ENCODE measurements around the gene PIH1D1.

PIH1D1 gene

GRCh38 chr19:49487277-49488045 lies 35.8 kb upstream of the PIH1D1 start, which contains the start of gene RPL13A:
Gene RPL13A (plus strand): TSS chr19:49487608. CDS start chr19:49487630, 22 bp downstream.
- H4K8ac ChIP-seq (ENCODE audit: low read depth, low read length), result peak within 1 kb of the TSS; percentile 74
- peaks cover 14% of the 10 kb centered on the region for H3K79me1 ChIP-seq (ENCODE audit: low read depth, low read length)
- H3K4me2 ChIP-seq (ENCODE audit: insufficient read depth, low read length, poor library complexity, severe bottlenecking), result peak within 1 kb of the TSS; percentile 79
- no CpG with 5 or more reads among the region's 57 CpGs for WGBS, 2 donors (ENCODE audit: extremely low coverage in 2 of 2, insufficient read length in 2 of 2, insufficient replicate concordance in 1 of 2)
- H2BK120ac ChIP-seq (ENCODE audit: low read depth, low read length), result peak within 1 kb of the TSS; percentile 78
- peak within 1 kb of the TSS; percentile 83 for H3K23ac ChIP-seq (ENCODE audit: low read depth, low read length, poor library complexity)
- peak within 1 kb of the TSS; percentile 71 for H2AK5ac ChIP-seq (ENCODE audit: low read depth, low read length)
- peak within 1 kb of the TSS; percentile 89 to 98 for H3K4me3 ChIP-seq (ENCODE audit: low read length in 2 of 2)
- peak within 1 kb of the TSS; percentile 92 for H3K18ac ChIP-seq (ENCODE audit: low read length)
- H3K4ac ChIP-seq (ENCODE audit: low read length), result no peak within 1 kb of the TSS
- no peaks in the 10 kb centered on the region for H3K9me3 ChIP-seq (replicated peaks in 1 of 2; ENCODE audit: control insufficient read depth in 2 of 2, insufficient read depth in 1 of 2, low read depth in 1 of 2, low read length in 2 of 2)
- no peak within 1 kb of the TSS for H2BK12ac ChIP-seq (ENCODE audit: low read length)
- H2AFZ ChIP-seq (ENCODE audit: low read length), result peak within 1 kb of the TSS; percentile 89
- H3K9ac ChIP-seq (ENCODE audit: low read depth, low read length, poor library complexity), result peak within 1 kb of the TSS; percentile 91
- peak within 1 kb of the TSS; percentile 86 for H3K14ac ChIP-seq (ENCODE audit: low read length)
- H3K36me3 ChIP-seq (replicated peaks in 1 of 2; ENCODE audit: control insufficient read depth in 2 of 2, insufficient read depth in 2 of 2, low read length in 2 of 2), result peaks cover 35 to 43% of the 10 kb centered on the region in 2 donors
- no peaks in the 10 kb centered on the region for H3K27me3 ChIP-seq (ENCODE audit: control insufficient read depth in 3 of 3, insufficient read depth in 3 of 3, low read depth in 1 of 3, low read length in 3 of 3)
- peak within 1 kb of the TSS; percentile 40 for H3K27ac ChIP-seq (replicated peaks; ENCODE audit: low read length)
- no peak within 1 kb of the TSS for H4K91ac ChIP-seq (ENCODE audit: low read depth, low read length, poor library complexity)
- peak within 1 kb of the TSS; percentile 77 for H2BK5ac ChIP-seq (ENCODE audit: low read length)
- no peak within 1 kb of the TSS for H2BK15ac ChIP-seq (ENCODE audit: low read length)
- peak; percentile 100 for DNase-seq (ENCODE audit: low spot score)
- H3K4me1 ChIP-seq (ENCODE audit: control insufficient read depth in 2 of 2, insufficient read depth in 1 of 2, low read depth in 1 of 2, low read length in 2 of 2), result peaks cover 7 to 8% of the 10 kb centered on the region in 2 donors

DNA sequence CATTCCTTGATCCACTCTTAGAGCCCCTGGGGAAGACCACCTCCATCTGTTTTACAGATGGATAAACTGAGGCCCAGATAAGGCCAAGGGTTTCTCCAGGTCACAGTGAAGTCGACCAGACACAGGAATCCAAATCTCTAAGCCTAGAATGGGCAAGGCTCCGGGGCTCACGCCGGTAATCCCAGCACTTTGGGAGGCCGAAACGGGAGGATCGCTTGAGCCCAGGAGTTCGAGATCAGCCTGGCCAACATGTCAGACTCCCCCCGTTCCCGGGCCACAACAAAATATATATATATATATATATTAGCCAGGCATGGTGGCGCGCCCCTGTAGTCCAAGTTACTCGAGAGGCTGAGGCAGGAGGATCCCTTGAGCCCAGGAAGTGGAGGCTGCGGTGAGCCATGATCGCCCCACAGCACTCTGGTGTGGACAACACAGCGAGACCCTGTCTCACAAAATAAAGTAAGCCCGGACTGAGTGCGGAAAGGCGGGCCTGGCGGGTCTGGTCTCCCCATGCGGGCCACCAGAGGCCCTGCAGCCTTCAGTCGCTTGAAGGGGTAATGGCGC lies 35.2 kb upstream of the PIH1D1 start:
- H4K91ac ChIP-seq (ENCODE audit: low read depth, low read length, poor library complexity), result no peak overlapping the region
- H2BK120ac ChIP-seq (ENCODE audit: low read depth, low read length), result peak overlapping the region; percentile 78
- no peak overlapping the region for H3K27ac ChIP-seq (replicated peaks; ENCODE audit: low read length)
- H2AK5ac ChIP-seq (ENCODE audit: low read depth, low read length), result peak overlapping the region; percentile 71
- H3K9ac ChIP-seq (ENCODE audit: low read depth, low read length, poor library complexity), result no peak overlapping the region
- no CpG with 5 or more reads among the region's 23 CpGs for WGBS, 2 donors (ENCODE audit: extremely low coverage in 2 of 2, insufficient read length in 2 of 2, insufficient replicate concordance in 1 of 2)
- H3K18ac ChIP-seq (ENCODE audit: low read length), result peak overlapping the region; percentile 92
- peaks cover 28 to 37% of the 10 kb centered on the region in 2 donors for H3K36me3 ChIP-seq (replicated peaks in 1 of 2; ENCODE audit: control insufficient read depth in 2 of 2, insufficient read depth in 2 of 2, low read length in 2 of 2)
- peaks cover 7 to 8% of the 10 kb centered on the region in 2 donors for H3K4me1 ChIP-seq (ENCODE audit: control insufficient read depth in 2 of 2, insufficient read depth in 1 of 2, low read depth in 1 of 2, low read length in 2 of 2)
- peak overlapping the region; percentile 40 for H3K23ac ChIP-seq (ENCODE audit: low read depth, low read length, poor library complexity)
- no peak overlapping the region for H3K4me2 ChIP-seq (ENCODE audit: insufficient read depth, low read length, poor library complexity, severe bottlenecking)
- H2BK12ac ChIP-seq (ENCODE audit: low read length), result no peak overlapping the region
- peaks cover 14% of the 10 kb centered on the region for H3K79me1 ChIP-seq (ENCODE audit: low read depth, low read length)
- H4K8ac ChIP-seq (ENCODE audit: low read depth, low read length), result peak overlapping the region; percentile 74
- no peaks in the 10 kb centered on the region for H3K27me3 ChIP-seq (ENCODE audit: control insufficient read depth in 3 of 3, insufficient read depth in 3 of 3, low read depth in 1 of 3, low read length in 3 of 3)
- H3K4me3 ChIP-seq (ENCODE audit: low read length in 2 of 2), result peak overlapping the region in 1 of 2 donors; percentile 24
- DNase-seq (ENCODE audit: low spot score), result no peak
- H2BK5ac ChIP-seq (ENCODE audit: low read length), result peak overlapping the region; percentile 77
- no peak overlapping the region for H3K4ac ChIP-seq (ENCODE audit: low read length)
- no peak overlapping the region for H2BK15ac ChIP-seq (ENCODE audit: low read length)
- no peaks in the 10 kb centered on the region for H3K9me3 ChIP-seq (replicated peaks in 1 of 2; ENCODE audit: control insufficient read depth in 2 of 2, insufficient read depth in 1 of 2, low read depth in 1 of 2, low read length in 2 of 2)
- H2AFZ ChIP-seq (ENCODE audit: low read length), result peak overlapping the region; percentile 89
- no peak overlapping the region for H3K14ac ChIP-seq (ENCODE audit: low read length)

- Histone ChIP-seq H2AK5ac (ENCODE audit: low read depth, low read length) (peak overlapping the region; percentile 71), H3K9me3 (replicated peaks in 1 of 2; ENCODE audit: control insufficient read depth in 2 of 2, insufficient read depth in 1 of 2, low read depth in 1 of 2, low read length in 2 of 2) (no peaks in the 10 kb centered on the region), H3K36me3 (replicated peaks in 1 of 2; ENCODE audit: control insufficient read depth in 2 of 2, insufficient read depth in 2 of 2, low read length in 2 of 2) (peaks cover 24 to 31% of the 10 kb centered on the region in 2 donors), H2AFZ (ENCODE audit: low read length) (no peak overlapping the region), H3K23ac (ENCODE audit: low read depth, low read length, poor library complexity) (no peak overlapping the region), H3K4me1 (ENCODE audit: control insufficient read depth in 2 of 2, insufficient read depth in 1 of 2, low read depth in 1 of 2, low read length in 2 of 2) (peaks cover 7 to 8% of the 10 kb centered on the region in 2 donors), H2BK12ac (ENCODE audit: low read length) (no peak overlapping the region), H2BK15ac (ENCODE audit: low read length) (no peak overlapping the region), H2BK5ac (ENCODE audit: low read length) (no peak overlapping the region), H2BK120ac (ENCODE audit: low read depth, low read length) (peak overlapping the region; percentile 78), H4K8ac (ENCODE audit: low read depth, low read length) (no peak overlapping the region), H3K4ac (ENCODE audit: low read length) (no peak overlapping the region), H3K4me3 (ENCODE audit: low read length in 2 of 2) (no peak overlapping the region), H3K4me2 (ENCODE audit: insufficient read depth, low read length, poor library complexity, severe bottlenecking) (no peak overlapping the region), H4K91ac (ENCODE audit: low read depth, low read length, poor library complexity) (no peak overlapping the region), H3K79me1 (ENCODE audit: low read depth, low read length) (peaks cover 14% of the 10 kb centered on the region), H3K14ac (ENCODE audit: low read length) (no peak overlapping the region), H3K9ac (ENCODE audit: low read depth, low read length, poor library complexity) (no peak overlapping the region), H3K18ac (ENCODE audit: low read length) (no peak overlapping the region), H3K27ac (replicated peaks; ENCODE audit: low read length) (no peak overlapping the region), H3K27me3 (ENCODE audit: control insufficient read depth in 3 of 3, insufficient read depth in 3 of 3, low read depth in 1 of 3, low read length in 3 of 3) (no peaks in the 10 kb centered on the region)
- DNase-seq (ENCODE audit: low spot score), result no peak
- WGBS, 2 donors (ENCODE audit: extremely low coverage in 2 of 2, insufficient read length in 2 of 2, insufficient replicate concordance in 1 of 2), result no CpG with 5 or more reads among the region's 7 CpGs
Measured at GRCh38 chr19:49486232-49486631, 34.6 kb upstream of the PIH1D1 start.

GRCh38 chr19:49481020-49481683 lies 29.5 kb upstream of the PIH1D1 start:
- H3K79me1 ChIP-seq (ENCODE audit: low read depth, low read length), result no peaks in the 10 kb centered on the region
- H3K9me3 ChIP-seq (replicated peaks in 1 of 2; ENCODE audit: control insufficient read depth in 2 of 2, insufficient read depth in 1 of 2, low read depth in 1 of 2, low read length in 2 of 2), result no peaks in the 10 kb centered on the region
- no peak overlapping the region for H3K23ac ChIP-seq (ENCODE audit: low read depth, low read length, poor library complexity)
- H3K9ac ChIP-seq (ENCODE audit: low read depth, low read length, poor library complexity), result no peak overlapping the region
- H2BK12ac ChIP-seq (ENCODE audit: low read length), result no peak overlapping the region
- H3K18ac ChIP-seq (ENCODE audit: low read length), result no peak overlapping the region
- no peak overlapping the region for H4K8ac ChIP-seq (ENCODE audit: low read depth, low read length)
- H2AK5ac ChIP-seq (ENCODE audit: low read depth, low read length), result peak overlapping the region; percentile 25
- H3K4ac ChIP-seq (ENCODE audit: low read length), result no peak overlapping the region
- H3K27me3 ChIP-seq (ENCODE audit: control insufficient read depth in 3 of 3, insufficient read depth in 3 of 3, low read depth in 1 of 3, low read length in 3 of 3), result no peaks in the 10 kb centered on the region
- H2AFZ ChIP-seq (ENCODE audit: low read length), result no peak overlapping the region
- no peak overlapping the region for H3K27ac ChIP-seq (replicated peaks; ENCODE audit: low read length)
- no peak overlapping the region for H2BK5ac ChIP-seq (ENCODE audit: low read length)
- no peak for DNase-seq (ENCODE audit: low spot score)
- no peak overlapping the region for H3K14ac ChIP-seq (ENCODE audit: low read length)
- no peak overlapping the region for H4K91ac ChIP-seq (ENCODE audit: low read depth, low read length, poor library complexity)
- WGBS, 2 donors (ENCODE audit: extremely low coverage in 2 of 2, insufficient read length in 2 of 2, insufficient replicate concordance in 1 of 2), result no CpG with 5 or more reads among the region's 7 CpGs
- H2BK120ac ChIP-seq (ENCODE audit: low read depth, low read length), result no peak overlapping the region
- H3K4me3 ChIP-seq (ENCODE audit: low read length in 2 of 2), result no peak overlapping the region
- H3K4me2 ChIP-seq (ENCODE audit: insufficient read depth, low read length, poor library complexity, severe bottlenecking), result no peak overlapping the region
- no peaks in the 10 kb centered on the region for H3K36me3 ChIP-seq (replicated peaks in 1 of 2; ENCODE audit: control insufficient read depth in 2 of 2, insufficient read depth in 2 of 2, low read length in 2 of 2)
- H3K4me1 ChIP-seq (ENCODE audit: control insufficient read depth in 2 of 2, insufficient read depth in 1 of 2, low read depth in 1 of 2, low read length in 2 of 2), result peaks cover 0 to 2% of the 10 kb centered on the region in 2 donors
- no peak overlapping the region for H2BK15ac ChIP-seq (ENCODE audit: low read length)
